Uterus (tissue), 4 donors: ENCODE results near the gene RFESD. TPM values are rescaled to one million over a fixed set of nuclear protein-coding genes. Genes with fewer than 3 reads are reported as not detected.
"Not testable (repeated sequence)": the region's sequence is repeated elsewhere in the genome, so short reads cannot be mapped to it uniquely, and the experiment has no call there.

Source experiments
- DNase-seq, 2 donors: peaks; one replicate each; pipeline ENCODE4 v3.0.0-alpha.2; 2019 to 2020
- H3K27ac ChIP-seq, 2 donors: fragments of 200-600 bp; sonication (generic); 1 replicate in 1 of 2; 2 replicates in 1 of 2; pipeline ENCODE4 v1.5.1; 2016 to 2018
- H3K27me3 ChIP-seq, 2 donors: fragments of 200-600 bp; sonication (generic); one replicate each; pipeline ENCODE4 v1.5.1; 2018 to 2019; ENCODE audit warnings: control low read depth in 1 of 2
- H3K36me3 ChIP-seq, 2 donors: fragments of 200-600 bp; sonication (generic); one replicate each; pipeline ENCODE4 v1.5.1; 2019; ENCODE audit warnings: control low read depth in 1 of 2
- H3K4me1 ChIP-seq, 2 donors: fragments of 200-600 bp; sonication (generic); one replicate each; pipeline ENCODE4 v1.5.1; 2018 to 2019; ENCODE audit warnings: control low read depth in 1 of 2
- H3K4me3 ChIP-seq, 2 donors: fragments of 200-600 bp; sonication (generic); 1 replicate in 1 of 2; 2 replicates in 1 of 2; pipeline ENCODE4 v1.5.1; 2018 to 2019; ENCODE audit warnings: mild to moderate bottlenecking in 1 of 2
- H3K9me3 ChIP-seq, 2 donors: fragments of 200-600 bp; sonication (generic); one replicate each; pipeline ENCODE4 v1.5.1; 2019; ENCODE audit warnings: control low read depth in 1 of 2
- CTCF ChIP-seq, 4 experiments: fragments of 200-600 bp in 2 of 4; fragments of 450-650 bp in 2 of 4; sonication (generic) in 2 of 4; IDR thresholded peaks; one replicate each; pipeline ENCODE4 v1.5.1; 2016 to 2019; ENCODE audit warnings: antibody characterized with exemption in 4 of 4, mild to moderate bottlenecking in 2 of 4, moderate library complexity in 1 of 4
- POLR2A ChIP-seq, 2 donors: fragments of 450-650 bp; IDR thresholded peaks; one replicate each; pipeline ENCODE4 v1.6.1; 2016; ENCODE audit warnings: antibody characterized with exemption in 2 of 2, mild to moderate bottlenecking in 1 of 2, moderate library complexity in 1 of 2
- intact Hi-C: fragments of 100-400 bp; cut with DNase I; formaldehyde crosslinking; loops from one replicate; pipeline ENCODE4 v1.15.1; 2023; ENCODE audit warnings: low total_unique reads
- total RNA-seq, 4 donors: library from RNA; depleted of rRNA in 3 of 4; stranded (reverse); fragments of >200 nt in 3 of 4; gene quantifications; one replicate each; pipeline versions ENCODE4 v1.1.0 to v1.2.4, GENCODE V29; 2014 to 2023
- donor health status: DM: yes; HTN: yes; CAD: no.

RFESD gene
- total RNA-seq, 4 donors from 2014 or later: under 0.01 to 2.8 (median 2.2) TPM; not detected in 1

GRCh38 chr5:95631991-95632675 lies 14.4 kb upstream of the RFESD start:
- no peak for DNase-seq
- H3K27ac ChIP-seq: no peak overlapping the region
- TF ChIP-seq POLR2A (IDR thresholded peaks at IDR 0.05) (no peak), CTCF (IDR thresholded peaks at IDR 0.05) (no peak)
- no peaks in the 10 kb centered on the region for H3K36me3 ChIP-seq
- intact Hi-C loops: no loop called here
- H3K4me3 ChIP-seq: no peak overlapping the region
- H3K4me1 ChIP-seq: no peaks in the 10 kb centered on the region
- no peaks in the 10 kb centered on the region for H3K9me3 ChIP-seq
- no peaks in the 10 kb centered on the region for H3K27me3 ChIP-seq

- H3K36me3 ChIP-seq, H3K27me3 ChIP-seq, H3K9me3 ChIP-seq, H3K4me3 ChIP-seq, intact Hi-C loops, H3K4me1 ChIP-seq, H3K27ac ChIP-seq, DNase-seq: not testable (repeated sequence)
Observed at GRCh38 chr5:95632942-95633341, 13.6 kb upstream of the RFESD start.

- H3K27ac ChIP-seq: no peak overlapping the region
- TF ChIP-seq CTCF (IDR thresholded peaks at IDR 0.05) (no peak), POLR2A (IDR thresholded peaks at IDR 0.05) (no peak)
- H3K27me3 ChIP-seq: no peaks in the 10 kb centered on the region
- H3K9me3 ChIP-seq: no peaks in the 10 kb centered on the region
- no peak for DNase-seq
- H3K4me3 ChIP-seq: no peak overlapping the region
- H3K4me1 ChIP-seq: no peaks in the 10 kb centered on the region
- no peaks in the 10 kb centered on the region for H3K36me3 ChIP-seq
- intact Hi-C loops: no loop called here
Observed at GRCh38 chr5:95633671-95634070, 12.9 kb upstream of the RFESD start.

GRCh38 chr5:95634081-95634480 lies 12.5 kb upstream of the RFESD start:
- intact Hi-C loops: no loop called here
- Histone ChIP-seq H3K36me3 (no peaks in the 10 kb centered on the region), H3K4me1 (no peaks in the 10 kb centered on the region), H3K27me3 (no peaks in the 10 kb centered on the region), H3K4me3 (no peak overlapping the region), H3K9me3 (no peaks in the 10 kb centered on the region), H3K27ac (no peak overlapping the region)
- no peak for DNase-seq
- TF ChIP-seq CTCF (IDR thresholded peaks at IDR 0.05) (no peak), POLR2A (IDR thresholded peaks at IDR 0.05) (no peak)

- intact Hi-C loops: no loop called here
- TF ChIP-seq POLR2A (IDR thresholded peaks at IDR 0.05): no peak
- TF ChIP-seq CTCF (IDR thresholded peaks at IDR 0.05): no peak
Observed at GRCh38 chr5:95638632-95639031, 7.9 kb upstream of the RFESD start.

More at GRCh38 chr5:95638632-95639031, 7.9 kb upstream of the RFESD start:
- H3K9me3 ChIP-seq: no peaks in the 10 kb centered on the region
- no peaks in the 10 kb centered on the region for H3K27me3 ChIP-seq
- no peaks in the 10 kb centered on the region for H3K36me3 ChIP-seq
- no peak overlapping the region for H3K4me3 ChIP-seq
- H3K4me1 ChIP-seq: no peaks in the 10 kb centered on the region
- DNase-seq: no peak
- no peak overlapping the region for H3K27ac ChIP-seq
